ENCODE measurements around the gene ADORA2A.

- TF ChIP-seq CTCF (IDR thresholded peaks at IDR 0.05; ENCODE audit: low read depth, low read length, poor library complexity, severe bottlenecking) (no peak), EZH2phosphoT487 (IDR thresholded peaks at IDR 0.05; ENCODE audit: borderline replicate concordance, low read length) (no peak)
Observed at GRCh38 chr22:24419475-24419850, 7.9 kb upstream of the ADORA2A start.
